Tibial nerve (tissue), 3 donors: ENCODE measurements around the gene UBE2E2.

Experiments used
- CTCF ChIP-seq, 5 experiments: fragments of 200-600 bp in 3 of 5; fragments of 450-650 bp in 2 of 5; sonication (generic) in 3 of 5; IDR thresholded peaks; one replicate each; pipeline ENCODE4 v1.5.1; 2016 to 2019; ENCODE audit warnings: antibody characterized with exemption in 5 of 5, mild to moderate bottlenecking in 3 of 5, moderate library complexity in 2 of 5
- POLR2A ChIP-seq, 2 donors: fragments of 450-650 bp; IDR thresholded peaks; one replicate each; pipeline ENCODE4 v1.6.1; 2017; ENCODE audit warnings: antibody characterized with exemption in 2 of 2, mild to moderate bottlenecking in 2 of 2, moderate library complexity in 2 of 2

GRCh38 chr3:23276913-23277658 lies 74.0 kb downstream of the UBE2E2 start:
- TF ChIP-seq CTCF (IDR thresholded peaks at IDR 0.05): no peak
- TF ChIP-seq POLR2A (IDR thresholded peaks at IDR 0.05): no peak
